Hepatocyte (in vitro differentiated cells): ENCODE results near the gene TOLLIP. TPM values are rescaled to one million over a fixed set of nuclear protein-coding genes. Genes with fewer than 3 reads are reported as not detected.

ENCODE experiments used
- DNase-seq: peaks from one replicate; pipeline ENCODE4 v3.0.0-alpha.2; 2016; ENCODE audit warnings: low spot score
- H2AFZ ChIP-seq: fragments of 200-600 bp; sonication (generic); 2 replicates; pipeline ENCODE4 v1.6.0; 2016; ENCODE audit warnings: antibody characterized with exemption, mild to moderate bottlenecking
- H3K27ac ChIP-seq: fragments of 200-600 bp; sonication (generic); 2 replicates; pipeline ENCODE4 v1.5.1; 2016; ENCODE audit warnings: mild to moderate bottlenecking
- H3K27me3 ChIP-seq: fragments of 200-600 bp; sonication (generic); 2 replicates; pipeline ENCODE4 v1.6.1; 2016
- H3K36me3 ChIP-seq: fragments of 200-600 bp; sonication (generic); replicated peaks from 2 replicates; pipeline ENCODE4 v1.5.1; 2016; ENCODE audit warnings: low read depth; ENCODE audit not compliant: insufficient read depth
- H3K4me1 ChIP-seq: fragments of 200-600 bp; sonication (generic); 2 replicates; pipeline ENCODE4 v1.5.1; 2016; ENCODE audit warnings: mild to moderate bottlenecking, moderate library complexity; ENCODE audit not compliant: insufficient read depth
- H3K4me2 ChIP-seq: fragments of 200-600 bp; sonication (generic); 2 replicates; pipeline ENCODE4 v1.6.0; 2016
- H3K4me3 ChIP-seq: fragments of 200-600 bp; sonication (generic); 2 replicates; pipeline ENCODE4 v1.5.1; 2016; ENCODE audit warnings: mild to moderate bottlenecking
- H3K79me2 ChIP-seq: fragments of 200-600 bp; sonication (generic); 2 replicates; pipeline ENCODE4 v1.6.0; 2017; ENCODE audit warnings: mild to moderate bottlenecking
- H3K9me2 ChIP-seq: fragments of 200-600 bp; sonication (generic); replicated peaks from 2 replicates; pipeline ENCODE4 v1.6.0; 2017; ENCODE audit warnings: mild to moderate bottlenecking; ENCODE audit not compliant: insufficient read depth
- H3K9me3 ChIP-seq: fragments of 200-600 bp; sonication (generic); 2 replicates; pipeline ENCODE4 v1.5.1; 2016; ENCODE audit warnings: low read depth, mild to moderate bottlenecking
- H4K20me1 ChIP-seq: fragments of 200-600 bp; sonication (generic); 2 replicates; pipeline ENCODE4 v1.6.0; 2016; ENCODE audit warnings: mild to moderate bottlenecking; ENCODE audit not compliant: insufficient read depth, poor library complexity, severe bottlenecking
- EZH2 ChIP-seq: fragments of 200-600 bp; sonication (generic); IDR thresholded peaks from 2 replicates; pipeline ENCODE4 v1.6.1; 2016; ENCODE audit warnings: antibody characterized with exemption, mild to moderate bottlenecking, borderline replicate concordance
- EZH2phosphoT487 ChIP-seq: fragments of 200-600 bp; sonication (generic); IDR thresholded peaks from one replicate; pipeline ENCODE4 v1.6.1; 2018; ENCODE audit warnings: antibody characterized with exemption, mild to moderate bottlenecking, low read depth, moderate library complexity; ENCODE audit not compliant: unreplicated experiment, severe bottlenecking
- WGBS: methylation state at CpG from one replicate; pipeline ENCODE4 v1.1.6; 2016; ENCODE audit warnings: low lambda C conversion rate; ENCODE audit errors: missing lambda C conversion rate; 5-methylcytosine and 5-hydroxymethylcytosine counted together
- polyA plus RNA-seq: library from polyadenylated mRNA; unstranded; fragments of >200 nt; fragmentation: Nextera tagmentation; extraction: Ambion mirVana; gene quantifications from 2 replicates; pipeline ENCODE4 v1.2.1, GENCODE V29; 2016
- total RNA-seq: library from RNA; depleted of rRNA; stranded (reverse); fragments of >200 nt; gene quantifications from 2 replicates; pipeline ENCODE4 v1.2.3, GENCODE V29; 2014
- TF ChIP-seq, protein P1 (sequence below): fragments of 200-600 bp; sonication (generic); IDR thresholded peaks from 2 replicates; pipeline ENCODE4 v1.5.1; 2016; ENCODE audit warnings: antibody characterized with exemption, mild to moderate bottlenecking; ENCODE audit not compliant: poor library complexity

TOLLIP gene
- total and polyA plus RNA-seq, 2 experiments from 2014 or later, result 33.3 to 80.9 TPM

DNA sequence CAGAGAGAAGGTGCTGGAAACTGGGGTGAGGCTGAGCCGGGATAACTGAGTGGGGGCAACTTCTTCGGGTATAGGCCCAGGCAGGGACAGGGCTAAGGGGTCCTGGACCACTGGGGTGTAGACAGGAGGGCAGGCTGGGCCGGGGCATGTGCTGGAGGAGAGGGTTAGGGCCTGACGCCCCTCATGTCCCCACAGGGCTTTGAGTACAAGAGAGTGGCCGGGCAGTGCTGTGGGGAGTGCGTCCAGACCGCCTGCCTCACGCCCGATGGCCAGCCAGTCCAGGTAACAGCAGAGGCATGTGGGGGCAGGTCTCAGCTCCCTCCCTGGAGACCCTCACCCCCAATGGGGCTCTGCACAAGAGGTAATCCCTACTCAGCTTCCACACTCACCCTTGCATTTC lies 49.9 kb downstream of the TOLLIP start:
- H4K20me1 ChIP-seq, result no peaks in the 10 kb centered on the region
- no peaks in the 10 kb centered on the region for H3K27me3 ChIP-seq
- H3K4me3 ChIP-seq, result no peak overlapping the region
- TF ChIP-seq, protein P1, sequence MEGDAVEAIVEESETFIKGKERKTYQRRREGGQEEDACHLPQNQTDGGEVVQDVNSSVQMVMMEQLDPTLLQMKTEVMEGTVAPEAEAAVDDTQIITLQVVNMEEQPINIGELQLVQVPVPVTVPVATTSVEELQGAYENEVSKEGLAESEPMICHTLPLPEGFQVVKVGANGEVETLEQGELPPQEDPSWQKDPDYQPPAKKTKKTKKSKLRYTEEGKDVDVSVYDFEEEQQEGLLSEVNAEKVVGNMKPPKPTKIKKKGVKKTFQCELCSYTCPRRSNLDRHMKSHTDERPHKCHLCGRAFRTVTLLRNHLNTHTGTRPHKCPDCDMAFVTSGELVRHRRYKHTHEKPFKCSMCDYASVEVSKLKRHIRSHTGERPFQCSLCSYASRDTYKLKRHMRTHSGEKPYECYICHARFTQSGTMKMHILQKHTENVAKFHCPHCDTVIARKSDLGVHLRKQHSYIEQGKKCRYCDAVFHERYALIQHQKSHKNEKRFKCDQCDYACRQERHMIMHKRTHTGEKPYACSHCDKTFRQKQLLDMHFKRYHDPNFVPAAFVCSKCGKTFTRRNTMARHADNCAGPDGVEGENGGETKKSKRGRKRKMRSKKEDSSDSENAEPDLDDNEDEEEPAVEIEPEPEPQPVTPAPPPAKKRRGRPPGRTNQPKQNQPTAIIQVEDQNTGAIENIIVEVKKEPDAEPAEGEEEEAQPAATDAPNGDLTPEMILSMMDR, result no peak
- no peak for TF ChIP-seq EZH2phosphoT487
- no peak for TF ChIP-seq EZH2
- no peaks in the 10 kb centered on the region for H3K79me2 ChIP-seq
- H2AFZ ChIP-seq, result no peak overlapping the region
- H3K27ac ChIP-seq, result no peak overlapping the region
- DNase-seq, result no peak
- H3K36me3 ChIP-seq, result no peaks in the 10 kb centered on the region
- peaks cover 10% of the 10 kb centered on the region for H3K4me1 ChIP-seq
- no peaks in the 10 kb centered on the region for H3K9me3 ChIP-seq
- 95% methylated on average over 7 of the region's 9 CpGs for WGBS
- H3K9me2 ChIP-seq, result no peaks in the 10 kb centered on the region
- H3K4me2 ChIP-seq, result no peak overlapping the region

- no peaks in the 10 kb centered on the region for H4K20me1 ChIP-seq
Observed at GRCh38 chr11:1259076-1259461, 50.4 kb downstream of the TOLLIP start.

GRCh38 chr11:1258401-1259075 lies 50.9 kb downstream of the TOLLIP start:
- no peaks in the 10 kb centered on the region for H3K79me2 ChIP-seq
- no peak for TF ChIP-seq EZH2
- no peak for TF ChIP-seq EZH2phosphoT487
- TF ChIP-seq, protein P1, result no peak
- no peak overlapping the region for H3K27ac ChIP-seq
- no peaks in the 10 kb centered on the region for H3K27me3 ChIP-seq
- no peak overlapping the region for H3K4me3 ChIP-seq
- H2AFZ ChIP-seq, result no peak overlapping the region
- no peak overlapping the region for H3K4me2 ChIP-seq
- no peaks in the 10 kb centered on the region for H3K36me3 ChIP-seq
- H3K9me2 ChIP-seq, result no peaks in the 10 kb centered on the region
- peaks cover 10% of the 10 kb centered on the region for H3K4me1 ChIP-seq
- no peaks in the 10 kb centered on the region for H3K9me3 ChIP-seq
- 85% methylated on average over 13 of the region's 13 CpGs for WGBS
- no peak for DNase-seq
- no peaks in the 10 kb centered on the region for H4K20me1 ChIP-seq

More at GRCh38 chr11:1259076-1259461, 50.4 kb downstream of the TOLLIP start:
- no peaks in the 10 kb centered on the region for H3K27me3 ChIP-seq
- H3K4me2 ChIP-seq, result no peak overlapping the region
- H3K9me3 ChIP-seq, result no peaks in the 10 kb centered on the region
- H3K4me3 ChIP-seq, result no peak overlapping the region
- no peaks in the 10 kb centered on the region for H3K9me2 ChIP-seq
- no peaks in the 10 kb centered on the region for H3K36me3 ChIP-seq
- no peak for TF ChIP-seq EZH2
- TF ChIP-seq, protein P1, result no peak
- no peak for TF ChIP-seq EZH2phosphoT487
- DNase-seq, result no peak
- no peaks in the 10 kb centered on the region for H3K79me2 ChIP-seq
- WGBS, result 96% methylated on average over 3 of the region's 7 CpGs
- H3K4me1 ChIP-seq, result peaks cover 10% of the 10 kb centered on the region
- no peak overlapping the region for H3K27ac ChIP-seq
- H2AFZ ChIP-seq, result no peak overlapping the region
